IMR-90 (cell line): ENCODE results near the gene CCDC70.

Experiments
- MXI1 ChIP-seq: IDR thresholded peaks from 2 replicates; pipeline ENCODE4 v1.6.1; 2012; ENCODE audit warnings: low read depth, mild to moderate bottlenecking, low read length, moderate library complexity, borderline replicate concordance
- NFE2L2 ChIP-seq: fragments of 150-350 bp; IDR thresholded peaks from 2 replicates; pipeline ENCODE4 v1.6.1; 2016; ENCODE audit warnings: low read depth, mild to moderate bottlenecking, low read length
- POLR2A ChIP-seq: IDR thresholded peaks from 2 replicates; pipeline ENCODE4 v1.6.1; 2012; ENCODE audit warnings: mild to moderate bottlenecking, low read depth, low read length
- RFX5 ChIP-seq: IDR thresholded peaks from 2 replicates; pipeline ENCODE4 v1.8.0; 2012; ENCODE audit warnings: low read depth, mild to moderate bottlenecking, low read length, moderate library complexity
- SMC3 ChIP-seq: fragments of 150-350 bp; IDR thresholded peaks from 2 replicates; pipeline ENCODE4 v1.6.1; 2016; ENCODE audit warnings: low read depth, mild to moderate bottlenecking, antibody characterized with exemption, low read length, moderate library complexity
- TF ChIP-seq, protein P1 (sequence below): conservative IDR thresholded peaks from 2 replicates; pipeline ENCODE4 v1.5.1; 2012; ENCODE audit warnings: mild to moderate bottlenecking, low read depth, low read length, improper control_type of control experiment
- TF ChIP-seq, protein P2 (sequence below): fragments of 150-350 bp; IDR thresholded peaks from 2 replicates; pipeline ENCODE4 v1.6.1; 2016; ENCODE audit warnings: low read depth, mild to moderate bottlenecking, low read length, moderate library complexity, borderline replicate concordance

- TF ChIP-seq, protein P1, sequence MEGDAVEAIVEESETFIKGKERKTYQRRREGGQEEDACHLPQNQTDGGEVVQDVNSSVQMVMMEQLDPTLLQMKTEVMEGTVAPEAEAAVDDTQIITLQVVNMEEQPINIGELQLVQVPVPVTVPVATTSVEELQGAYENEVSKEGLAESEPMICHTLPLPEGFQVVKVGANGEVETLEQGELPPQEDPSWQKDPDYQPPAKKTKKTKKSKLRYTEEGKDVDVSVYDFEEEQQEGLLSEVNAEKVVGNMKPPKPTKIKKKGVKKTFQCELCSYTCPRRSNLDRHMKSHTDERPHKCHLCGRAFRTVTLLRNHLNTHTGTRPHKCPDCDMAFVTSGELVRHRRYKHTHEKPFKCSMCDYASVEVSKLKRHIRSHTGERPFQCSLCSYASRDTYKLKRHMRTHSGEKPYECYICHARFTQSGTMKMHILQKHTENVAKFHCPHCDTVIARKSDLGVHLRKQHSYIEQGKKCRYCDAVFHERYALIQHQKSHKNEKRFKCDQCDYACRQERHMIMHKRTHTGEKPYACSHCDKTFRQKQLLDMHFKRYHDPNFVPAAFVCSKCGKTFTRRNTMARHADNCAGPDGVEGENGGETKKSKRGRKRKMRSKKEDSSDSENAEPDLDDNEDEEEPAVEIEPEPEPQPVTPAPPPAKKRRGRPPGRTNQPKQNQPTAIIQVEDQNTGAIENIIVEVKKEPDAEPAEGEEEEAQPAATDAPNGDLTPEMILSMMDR, result no peak
- no peak for TF ChIP-seq SMC3
- TF ChIP-seq, protein P2, sequence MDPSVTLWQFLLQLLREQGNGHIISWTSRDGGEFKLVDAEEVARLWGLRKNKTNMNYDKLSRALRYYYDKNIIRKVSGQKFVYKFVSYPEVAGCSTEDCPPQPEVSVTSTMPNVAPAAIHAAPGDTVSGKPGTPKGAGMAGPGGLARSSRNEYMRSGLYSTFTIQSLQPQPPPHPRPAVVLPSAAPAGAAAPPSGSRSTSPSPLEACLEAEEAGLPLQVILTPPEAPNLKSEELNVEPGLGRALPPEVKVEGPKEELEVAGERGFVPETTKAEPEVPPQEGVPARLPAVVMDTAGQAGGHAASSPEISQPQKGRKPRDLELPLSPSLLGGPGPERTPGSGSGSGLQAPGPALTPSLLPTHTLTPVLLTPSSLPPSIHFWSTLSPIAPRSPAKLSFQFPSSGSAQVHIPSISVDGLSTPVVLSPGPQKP, result no peak
- no peak for TF ChIP-seq NFE2L2
- TF ChIP-seq RFX5, result no peak
- TF ChIP-seq MXI1, result no peak
- no peak for TF ChIP-seq POLR2A
Observed at GRCh38 chr13:51902776-51903175, 41.0 kb downstream of the CCDC70 start.
